Sigmoid colon (tissue), 7 donors: ENCODE results near the gene TRPV4. TPM values are rescaled to one million over a fixed set of nuclear protein-coding genes. Genes with fewer than 3 reads are reported as not detected.
A peak's percentile ranks its signal among the peaks of the same experiment; 100 is the strongest.

Experiments
- DNase-seq: peaks from one replicate; pipeline ENCODE4 v3.0.0-alpha.2; 2019
- H3K27ac ChIP-seq, 4 donors: fragments of 200-600 bp; sonication (generic); one replicate each; pipeline ENCODE4 v1.5.1; 2016 to 2019; ENCODE audit warnings: mild to moderate bottlenecking in 1 of 4
- H3K27me3 ChIP-seq, 3 donors: fragments of 200-600 bp; sonication (generic); one replicate each; pipeline ENCODE4 v1.5.1; 2019; ENCODE audit warnings: mild to moderate bottlenecking in 1 of 3
- H3K36me3 ChIP-seq, 4 donors: fragments of 200-600 bp; sonication (generic); one replicate each; pipeline ENCODE4 v1.5.1; 2016 to 2019
- H3K4me1 ChIP-seq, 4 donors: fragments of 200-600 bp; sonication (generic); one replicate each; pipeline ENCODE4 v1.5.1; 2017 to 2019
- H3K4me3 ChIP-seq, 4 donors: fragments of 200-600 bp; sonication (generic); one replicate each; pipeline ENCODE4 v1.5.1; 2017 to 2019; ENCODE audit warnings: mild to moderate bottlenecking in 2 of 4, moderate library complexity in 1 of 4
- H3K9me3 ChIP-seq, 4 donors: fragments of 200-600 bp in 3 of 4; sonication (generic) in 3 of 4; one replicate each; pipeline versions ENCODE4 v1.5.1 to v1.6.1; 2013 to 2019
- CTCF ChIP-seq, 4 experiments: fragments of 450-650 bp in 3 of 4; fragments of 200-600 bp in 1 of 4; IDR thresholded peaks; one replicate each; pipeline ENCODE4 v1.5.1; 2016 to 2019; ENCODE audit warnings: antibody characterized with exemption in 4 of 4, mild to moderate bottlenecking in 3 of 4, moderate library complexity in 2 of 4
- EP300 ChIP-seq, 4 donors: sonication (generic); formaldehyde crosslinking; IDR thresholded peaks; one replicate each; pipeline ENCODE4 v1.6.1; 2017; ENCODE audit warnings: antibody characterized with exemption in 4 of 4
- POLR2A ChIP-seq, 2 donors: fragments of 450-650 bp; IDR thresholded peaks; one replicate each; pipeline ENCODE4 v1.6.1; 2016; ENCODE audit warnings: antibody characterized with exemption in 2 of 2, mild to moderate bottlenecking in 2 of 2, moderate library complexity in 2 of 2
- POLR2AphosphoS5 ChIP-seq, 4 donors: sonication (generic); formaldehyde crosslinking; IDR thresholded peaks; one replicate each; pipeline ENCODE4 v1.6.1; 2017; ENCODE audit warnings: antibody characterized with exemption in 4 of 4
- WGBS, 2 donors: extraction: QIAGEN DNeasy Blood & Tissue Kit; methylation state at CpG; one replicate each; pipeline ENCODE4 v1.1.7; 2013; 5-methylcytosine and 5-hydroxymethylcytosine counted together
- intact Hi-C: fragments of 100-400 bp; cut with DNase I; formaldehyde crosslinking; loops from one replicate; pipeline ENCODE4 v1.15.1; 2023
- polyA plus RNA-seq, 3 donors: library from polyadenylated mRNA; stranded (reverse); fragments of 200-250 nt; gene quantifications; one replicate each; pipeline ENCODE4 v1.2.3, GENCODE V29; 2013
- total RNA-seq, 4 donors: library from RNA; depleted of rRNA; stranded (reverse); fragments of >200 nt; gene quantifications; one replicate each; pipeline ENCODE4 v1.1.0, GENCODE V29; 2016
- donor health status: healthy with polysubstance abuse.
- donor health status: Bipolar disorder and iron deficiency.
- donor health status: healthy.

Gene TRPV4
- total and polyA plus RNA-seq, 7 donors = 0.14 to 0.60 (median 0.39) TPM; not detected in 1

- no peaks in the 10 kb centered on the region for H3K9me3 ChIP-seq
- H3K4me3 ChIP-seq = no peak overlapping the region
- TF ChIP-seq POLR2A (IDR thresholded peaks at IDR 0.05) = no peak
- no peak for TF ChIP-seq CTCF (IDR thresholded peaks at IDR 0.05)
- TF ChIP-seq EP300 (IDR thresholded peaks at IDR 0.05) = no peak
- TF ChIP-seq POLR2AphosphoS5 (IDR thresholded peaks at IDR 0.05) = no peak
- WGBS, 2 donors = 90 to 92% methylated on average over 6 of the region's 6 CpGs
- H3K27me3 ChIP-seq = peaks cover 0 to 4% (median 0%) of the 10 kb centered on the region in 3 donors
- DNase-seq = peak; percentile 48
- intact Hi-C loops = no loop called here
- no peak overlapping the region for H3K27ac ChIP-seq
- H3K4me1 ChIP-seq = no peaks in the 10 kb centered on the region
- H3K36me3 ChIP-seq = no peaks in the 10 kb centered on the region
These were observed 94.1 kb downstream of the TRPV4 start for GRCh38 chr12:109738878-109739665.

DNA sequence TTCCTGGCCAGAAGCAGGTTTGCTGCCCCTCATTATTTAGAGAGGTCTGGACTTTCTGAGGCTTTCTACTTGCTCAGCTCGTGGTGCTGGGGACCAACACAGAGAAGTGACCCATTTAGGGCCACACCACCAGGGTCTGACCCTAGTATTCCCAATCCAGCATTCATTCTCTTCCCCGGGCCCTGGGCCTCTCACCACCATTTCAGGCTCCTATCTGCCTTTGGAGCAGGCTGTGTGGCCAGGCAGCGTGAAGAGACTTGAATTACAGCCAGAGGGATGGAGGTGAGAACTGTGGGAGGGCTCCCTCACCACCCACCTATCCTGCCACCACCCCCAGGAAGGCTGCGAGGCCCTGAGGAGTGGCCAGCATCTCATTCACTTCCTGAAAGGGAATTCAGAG, 95.0 kb downstream of the TRPV4 start:
- intact Hi-C loops = no loop called here
- peaks cover 0 to 4% (median 0%) of the 10 kb centered on the region in 3 donors for H3K27me3 ChIP-seq

DNA sequence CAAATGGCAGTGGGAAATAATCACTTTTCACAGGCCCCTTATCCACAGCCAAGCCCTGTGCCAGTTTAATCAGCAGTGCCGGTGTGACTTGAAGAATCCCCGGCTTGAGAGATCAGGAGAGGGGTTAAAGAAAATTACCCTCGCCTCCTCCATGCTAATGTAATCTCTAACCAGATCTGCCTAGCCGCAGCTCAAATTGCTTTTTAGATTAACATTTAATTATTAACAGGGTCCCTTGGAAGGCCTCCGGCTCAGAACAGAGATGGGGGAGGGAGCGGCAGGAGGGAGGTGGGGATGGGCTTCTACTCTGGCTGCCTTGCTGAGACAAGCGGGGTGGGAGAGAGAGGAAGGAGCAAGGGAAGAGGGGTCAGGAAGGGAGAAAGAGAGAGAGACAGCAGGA, 95.6 kb downstream of the TRPV4 start:
- Histone ChIP-seq H3K27me3 (peaks cover 0 to 4% (median 0%) of the 10 kb centered on the region in 3 donors), H3K9me3 (no peaks in the 10 kb centered on the region), H3K4me3 (no peak overlapping the region), H3K27ac (no peak overlapping the region), H3K36me3 (no peaks in the 10 kb centered on the region), H3K4me1 (no peaks in the 10 kb centered on the region)
- no peak for DNase-seq
- 21 to 61% methylated on average over 7 of the region's 7 CpGs for WGBS, 2 donors
- intact Hi-C loops = no loop called here
- no peak for TF ChIP-seq EP300 (IDR thresholded peaks at IDR 0.05)

More for the DNA sequence above, 95.0 kb downstream of the TRPV4 start:
- no peaks in the 10 kb centered on the region for H3K9me3 ChIP-seq
- H3K4me1 ChIP-seq = no peaks in the 10 kb centered on the region
- H3K4me3 ChIP-seq = no peak overlapping the region
- TF ChIP-seq EP300 (IDR thresholded peaks at IDR 0.05) (no peak), POLR2AphosphoS5 (IDR thresholded peaks at IDR 0.05) (no peak), CTCF (IDR thresholded peaks at IDR 0.05) (no peak), POLR2A (IDR thresholded peaks at IDR 0.05) (no peak)
- 49 to 62% methylated on average over 4 of the region's 4 CpGs for WGBS, 2 donors
- H3K36me3 ChIP-seq = no peaks in the 10 kb centered on the region
- peak; percentile 28 for DNase-seq
- H3K27ac ChIP-seq = no peak overlapping the region

- intact Hi-C loops = no loop called here
- Histone ChIP-seq H3K9me3 (no peaks in the 10 kb centered on the region), H3K36me3 (no peaks in the 10 kb centered on the region), H3K4me1 (no peaks in the 10 kb centered on the region), H3K27ac (no peak overlapping the region), H3K27me3 (peaks cover 0 to 4% (median 0%) of the 10 kb centered on the region in 3 donors), H3K4me3 (no peak overlapping the region)
- TF ChIP-seq EP300 (IDR thresholded peaks at IDR 0.05) = no peak
- TF ChIP-seq POLR2A (IDR thresholded peaks at IDR 0.05) = no peak
- no peak for TF ChIP-seq POLR2AphosphoS5 (IDR thresholded peaks at IDR 0.05)
- no peak for TF ChIP-seq CTCF (IDR thresholded peaks at IDR 0.05)
- WGBS, 2 donors = 12 to 39% methylated on average over 1 of the region's 1 CpG
- peak; percentile 40 for DNase-seq
These were observed 96.1 kb downstream of the TRPV4 start for GRCh38 chr12:109737126-109737525.

- peak; percentile 57 for DNase-seq
These were observed 96.6 kb downstream of the TRPV4 start for GRCh38 chr12:109736552-109737108.

More at GRCh38 chr12:109736552-109737108, 96.6 kb downstream of the TRPV4 start:
- intact Hi-C loops = no loop called here
- Histone ChIP-seq H3K4me3 (no peak overlapping the region), H3K27me3 (peaks cover 0 to 4% (median 0%) of the 10 kb centered on the region in 3 donors), H3K27ac (no peak overlapping the region), H3K9me3 (no peaks in the 10 kb centered on the region), H3K36me3 (no peaks in the 10 kb centered on the region), H3K4me1 (no peaks in the 10 kb centered on the region)
- 28 to 42% methylated on average over 12 of the region's 12 CpGs for WGBS, 2 donors
- no peak for TF ChIP-seq POLR2AphosphoS5 (IDR thresholded peaks at IDR 0.05)
- TF ChIP-seq CTCF (IDR thresholded peaks at IDR 0.05) = no peak
- TF ChIP-seq EP300 (IDR thresholded peaks at IDR 0.05) = no peak
- no peak for TF ChIP-seq POLR2A (IDR thresholded peaks at IDR 0.05)
